Panc1 (cell line): ENCODE measurements around the gene HK3. TPM values are rescaled to one million over a fixed set of nuclear protein-coding genes. Genes with fewer than 3 reads are reported as not detected.

Source experiments
- ATAC-seq: fragments of 200-7000 bp; cut with Tn5 transposase; 2 replicates; pipeline ENCODE4 v1.9.1; 2020; ENCODE audit warnings: mild to moderate bottlenecking, moderate library complexity
- BruUV-seq: library from RNA; stranded (reverse); fragments of 400-500 nt; replicated peaks from 2 replicates; lab custom pipeline; 2021; lab: Mats Ljungman, UMichigan
- CTCF ChIA-PET: fragments of 300-600 bp; sonication (Branson Sonifier 250); formaldehyde crosslinking; loops from one replicate; lab custom pipeline; 2022; ENCODE audit warnings: antibody characterized with exemption; lab: Charles Lee
- POLR2A ChIA-PET: fragments of 300-600 bp; sonication (Branson Sonifier 250); formaldehyde crosslinking; loops from one replicate; lab custom pipeline; 2022; ENCODE audit warnings: antibody characterized with exemption; lab: Charles Lee
- DNase-seq: peaks from one replicate; pipeline ENCODE4 v3.0.0-alpha.2; 2010; ENCODE audit warnings: low read depth, low spot score
- H3K27ac ChIP-seq: 2 replicates; pipeline ENCODE4 v1.5.1; 2011; ENCODE audit warnings: mild to moderate bottlenecking, low read length, inconsistent platforms
- H3K27me3 ChIP-seq: fragments of 200-500 bp; sonication (Bioruptor generic); 2 replicates; pipeline ENCODE4 v1.6.0; 2014; ENCODE audit warnings: low read length, inconsistent platforms; ENCODE audit not compliant: control insufficient read depth, insufficient read depth
- H3K36me3 ChIP-seq: fragments of 200-500 bp; sonication (Bioruptor generic); 2 replicates; pipeline ENCODE4 v1.5.1; 2014; ENCODE audit warnings: inconsistent platforms, mild to moderate bottlenecking, low read length, moderate library complexity; ENCODE audit not compliant: control insufficient read depth, insufficient read depth
- H3K4me1 ChIP-seq: 2 replicates; pipeline ENCODE4 v1.5.1; 2011; ENCODE audit warnings: inconsistent platforms, mild to moderate bottlenecking, low read length, moderate library complexity; ENCODE audit not compliant: control insufficient read depth, insufficient read depth
- H3K4me3 ChIP-seq, 2 experiments: 2 replicates each; pipeline ENCODE4 v1.5.1; 2011 to 2012; ENCODE audit warnings: low read depth in 2 of 2, low read length in 2 of 2, mild to moderate bottlenecking in 2 of 2, inconsistent platforms in 1 of 2, moderate library complexity in 1 of 2
- H3K9me3 ChIP-seq: fragments of 200-500 bp; sonication (Bioruptor generic); 2 replicates; pipeline ENCODE4 v1.5.1; 2014; ENCODE audit warnings: low read depth, mild to moderate bottlenecking, inconsistent platforms, low read length, moderate library complexity; ENCODE audit not compliant: control insufficient read depth, insufficient read depth
- CTCF ChIP-seq: fragments of 450-650 bp; IDR thresholded peaks from 2 replicates; pipeline ENCODE4 v1.5.1; 2017; ENCODE audit warnings: mild to moderate bottlenecking
- POLR2AphosphoS5 ChIP-seq: IDR thresholded peaks from 2 replicates; pipeline ENCODE4 v1.6.1; 2012; ENCODE audit warnings: mild to moderate bottlenecking, low read depth, low read length, moderate library complexity
- REST ChIP-seq, 2 experiments: IDR thresholded peaks; 2 replicates each; pipeline ENCODE4 v1.6.1; 2011 to 2012; ENCODE audit warnings: low read depth in 2 of 2, control low read depth in 1 of 2, low read length in 1 of 2, mild to moderate bottlenecking in 1 of 2, moderate library complexity in 1 of 2; ENCODE audit not compliant: insufficient read depth in 1 of 2
- SIN3A ChIP-seq: IDR thresholded peaks from 2 replicates; pipeline ENCODE4 v1.6.1; 2012; ENCODE audit warnings: low read depth, mild to moderate bottlenecking, low read length, moderate library complexity, borderline replicate concordance; ENCODE audit not compliant: insufficient read depth
- TCF7L2 ChIP-seq: IDR thresholded peaks from 2 replicates; pipeline ENCODE4 v1.6.1; 2011; ENCODE audit warnings: mild to moderate bottlenecking, low read depth, low read length, inconsistent platforms
- in situ Hi-C: cut with HindIII; loops from 2 replicates; pipeline ENCODE4 v1.10.0; 2016; ENCODE audit warnings: low sequenced_read_pairs, low pct_unique_long_range_greater_than_20kb
- intact Hi-C: fragments of 100-400 bp; cut with micrococcal nuclease; formaldehyde crosslinking; loops from one replicate; pipeline ENCODE4 v1.10.0; 2022; ENCODE audit not compliant: unreplicated experiment
- total RNA-seq: library from RNA; stranded (reverse); gene quantifications from one replicate; pipeline ENCODE4 v1.2.1, GENCODE V29; 2021; ENCODE audit not compliant: unreplicated experiment

HK3 gene
- total RNA-seq, 1 experiment from 2014 or later: not detected

GRCh38 chr5:176886336-176887251 is 12.6 kb downstream of the HK3 start:
- TF ChIP-seq POLR2AphosphoS5 (no peak), REST (IDR thresholded peaks at IDR 0.05; ENCODE audit: insufficient read depth in 1 of 2, low read depth in 2 of 2, low read length in 1 of 2) (no peak), CTCF (no peak), SIN3A (no peak), TCF7L2 (no peak)
- no peak overlapping the region for H3K27ac ChIP-seq
- in situ Hi-C loops: no loop called here
- DNase-seq: no peak
- ChIA-PET CTCF (interaction anchor here (0.8 kb wide), 1 partner anchor 226 kb away, joined by 3 read pairs; no protein-coding TSS in a partner anchor), POLR2A (no interaction called here)
- no TSS peak for BruUV-seq
- ATAC-seq: no peak
- no peak overlapping the region for H3K4me3 ChIP-seq
- H3K36me3 ChIP-seq: no peaks in the 10 kb centered on the region
- intact Hi-C loops: no loop called here
- H3K4me1 ChIP-seq: no peaks in the 10 kb centered on the region
- no peaks in the 10 kb centered on the region for H3K27me3 ChIP-seq
- H3K9me3 ChIP-seq: no peaks in the 10 kb centered on the region

- no peak for DNase-seq
- no peak for ATAC-seq
- Histone ChIP-seq H3K27me3 (no peaks in the 10 kb centered on the region), H3K4me3 (no peak overlapping the region), H3K9me3 (no peaks in the 10 kb centered on the region), H3K27ac (no peak overlapping the region), H3K4me1 (no peaks in the 10 kb centered on the region), H3K36me3 (no peaks in the 10 kb centered on the region)
- ChIA-PET CTCF (no interaction called here), POLR2A (no interaction called here)
- TF ChIP-seq TCF7L2 (no peak), REST (IDR thresholded peaks at IDR 0.05; ENCODE audit: insufficient read depth in 1 of 2, low read depth in 2 of 2, low read length in 1 of 2) (no peak), SIN3A (no peak)
- in situ Hi-C loops: no loop called here
- intact Hi-C loops: no loop called here
- no TSS peak for BruUV-seq
Observed at GRCh38 chr5:176884571-176884890, 14.6 kb downstream of the HK3 start.
